Loucy (cell line): Measurements from ENCODE around the gene STPG1.

ENCODE experiments used
- CTCF ChIP-seq: fragments of 200-600 bp; sonication (generic); conservative IDR thresholded peaks from 2 replicates; pipeline ENCODE4 v1.5.1; 2014; ENCODE audit warnings: mild to moderate bottlenecking, antibody characterized with exemption, low read length
- EZH2phosphoT487 ChIP-seq: fragments of 200-600 bp; IDR thresholded peaks from 2 replicates; pipeline ENCODE4 v1.6.1; 2018; ENCODE audit warnings: antibody characterized with exemption, mild to moderate bottlenecking, moderate library complexity, borderline replicate concordance

GRCh38 chr1:24329331-24329730 lies 84.3 kb downstream of the STPG1 start:
- TF ChIP-seq CTCF (no peak), EZH2phosphoT487 (no peak)
